Stimulated activated CD8-positive, alpha-beta memory T cell treated with anti-CD3 and anti-CD28 coated beads, Interleukin-15, amount 100 ng/mL, for 1 hour (primary cell): ENCODE results near the gene FES.

Source experiments
- DNase-seq: peaks from one replicate; pipeline ENCODE4 v3.0.0-alpha.2; 2020; ENCODE audit warnings: low read depth

FES gene

GRCh38 chr15:90930861-90931574 is 46.7 kb downstream of the FES start:
- no peak for DNase-seq

DNA sequence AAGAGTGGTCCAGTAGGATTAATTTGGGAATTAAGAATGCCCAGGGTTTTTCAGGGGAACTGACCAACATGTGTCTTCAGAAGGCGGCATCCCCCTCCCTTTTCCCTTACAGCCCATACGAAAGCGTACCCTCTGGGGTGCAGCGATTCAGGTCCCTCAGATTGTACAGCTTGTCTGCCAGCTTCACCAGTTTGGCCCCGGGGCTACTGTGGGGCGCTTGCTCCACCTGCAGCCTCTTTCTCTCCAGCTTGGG is 47.2 kb downstream of the FES start:
- no peak for DNase-seq

GRCh38 chr15:90931828-90932659 is 47.7 kb downstream of the FES start, which contains the start of gene HDDC3:
TSS of gene HDDC3 (minus strand) at chr15:90932549. CDS start at chr15:90932540, 9 bp downstream.
- DNase-seq, result peak; percentile 88

DNA sequence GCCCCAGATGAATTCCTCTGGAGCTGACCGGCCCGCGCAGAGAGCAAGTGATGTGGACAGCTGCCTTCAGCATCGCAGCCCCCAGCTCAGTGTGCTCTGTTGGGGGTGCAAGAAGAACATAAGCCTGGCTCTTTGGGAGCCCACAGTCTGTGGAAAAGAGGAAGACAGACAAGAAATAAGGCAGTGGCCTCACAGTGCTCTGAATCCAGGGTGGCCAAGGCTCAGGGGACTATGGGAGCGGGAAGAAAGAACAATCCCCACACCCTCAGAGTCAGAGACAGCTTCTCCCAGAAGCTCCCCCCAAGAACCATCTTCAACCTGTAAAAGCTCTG is 48.3 kb downstream of the FES start:
- DNase-seq, result no peak

GRCh38 chr15:90933301-90933700 is 49.0 kb downstream of the FES start:
- DNase-seq, result no peak

- DNase-seq, result peak; percentile 73
Measured at GRCh38 chr15:90934256-90934948, 50.1 kb downstream of the FES start.

DNA sequence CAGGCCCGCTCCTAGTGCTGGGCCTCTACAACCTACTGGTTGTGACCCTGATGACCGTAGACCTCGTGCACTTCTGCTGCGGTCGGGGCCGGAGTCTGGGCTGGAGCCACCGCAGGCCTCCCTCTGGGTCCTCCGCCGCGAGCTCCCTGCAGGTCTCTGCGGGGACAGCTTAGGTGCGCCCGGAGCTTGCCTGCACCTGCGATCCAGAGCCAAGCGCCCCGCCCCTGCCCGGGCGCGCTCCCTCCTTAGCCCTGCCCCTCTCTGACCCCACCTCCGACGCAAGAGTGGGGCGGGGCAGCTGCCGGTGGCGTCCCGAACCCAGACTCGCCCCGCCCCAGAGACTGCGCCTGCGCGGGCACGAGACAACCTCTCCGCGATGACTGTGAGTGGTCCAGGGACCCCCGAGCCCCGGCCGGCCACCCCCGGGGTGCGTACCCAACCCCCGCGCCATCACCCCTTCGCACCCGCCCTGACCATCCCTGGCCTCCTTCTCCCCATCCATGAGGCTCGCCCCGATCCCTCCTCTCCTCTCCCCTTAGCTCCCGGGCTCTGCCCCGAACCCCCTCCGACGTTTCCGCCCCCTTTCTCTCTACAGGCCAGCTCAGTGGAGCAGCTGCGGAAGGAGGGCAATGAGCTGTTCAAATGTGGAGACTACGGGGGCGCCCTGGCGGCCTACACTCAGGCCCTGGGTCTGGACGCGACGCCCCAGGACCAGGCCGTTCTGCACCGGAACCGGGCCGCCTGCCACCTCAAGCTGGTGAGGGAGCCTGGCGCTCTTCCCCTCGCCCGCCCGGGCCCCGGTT is 50.8 kb downstream of the FES start, which contains the start of gene UNC45A:
TSS of gene UNC45A (plus strand) at position 337 of the 803 bp plus-strand sequence. CDS start at position 377, 40 bp downstream.
- peak; percentile 92 for DNase-seq

GRCh38 chr15:90936823-90937222 is 52.5 kb downstream of the FES start:
- no peak for DNase-seq

- DNase-seq, result no peak
Measured at GRCh38 chr15:90938261-90938660, 54.0 kb downstream of the FES start.

GRCh38 chr15:90939756-90940155 is 55.5 kb downstream of the FES start:
- no peak for DNase-seq

GRCh38 chr15:90941038-90941437 is 56.7 kb downstream of the FES start:
- no peak for DNase-seq

GRCh38 chr15:90942354-90943120 is 58.2 kb downstream of the FES start:
- no peak for DNase-seq

DNA sequence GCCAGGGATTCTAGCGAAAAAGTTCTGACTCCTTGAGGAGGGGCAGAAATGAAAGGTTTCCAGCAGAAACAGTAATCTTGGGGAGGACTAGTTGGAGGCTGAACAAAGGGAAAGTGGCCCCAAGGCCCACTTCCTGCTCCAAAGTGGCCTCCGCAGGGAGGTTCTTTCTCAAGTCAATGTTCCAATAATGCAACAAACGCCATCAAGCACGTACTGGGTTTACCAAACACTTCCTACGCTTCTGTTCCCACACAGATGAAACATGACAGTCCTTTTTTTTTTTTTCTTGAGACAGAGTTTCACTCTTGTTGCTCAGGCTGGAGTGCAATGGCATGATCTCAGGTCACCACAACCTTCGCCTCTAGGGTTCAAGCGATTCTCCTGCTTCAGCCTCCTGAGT is 60.8 kb downstream of the FES start:
- DNase-seq, result no peak
